M059J (cell line): ENCODE data around the gene VPS50. TPM values are rescaled to one million over a fixed set of nuclear protein-coding genes. Genes with fewer than 3 reads are reported as not detected.

Source experiments
- DNase-seq: peaks from one replicate; pipeline ENCODE4 v3.0.0-alpha.2; 2012; ENCODE audit warnings: low read depth
- total RNA-seq: library from RNA; depleted of rRNA; stranded (reverse); fragments of >200 nt; shearing (Covaris generic); gene quantifications from 2 replicates; pipeline ENCODE4 v1.2.3, GENCODE V29; 2014; rRNA removed

The VPS50 gene, protein sequence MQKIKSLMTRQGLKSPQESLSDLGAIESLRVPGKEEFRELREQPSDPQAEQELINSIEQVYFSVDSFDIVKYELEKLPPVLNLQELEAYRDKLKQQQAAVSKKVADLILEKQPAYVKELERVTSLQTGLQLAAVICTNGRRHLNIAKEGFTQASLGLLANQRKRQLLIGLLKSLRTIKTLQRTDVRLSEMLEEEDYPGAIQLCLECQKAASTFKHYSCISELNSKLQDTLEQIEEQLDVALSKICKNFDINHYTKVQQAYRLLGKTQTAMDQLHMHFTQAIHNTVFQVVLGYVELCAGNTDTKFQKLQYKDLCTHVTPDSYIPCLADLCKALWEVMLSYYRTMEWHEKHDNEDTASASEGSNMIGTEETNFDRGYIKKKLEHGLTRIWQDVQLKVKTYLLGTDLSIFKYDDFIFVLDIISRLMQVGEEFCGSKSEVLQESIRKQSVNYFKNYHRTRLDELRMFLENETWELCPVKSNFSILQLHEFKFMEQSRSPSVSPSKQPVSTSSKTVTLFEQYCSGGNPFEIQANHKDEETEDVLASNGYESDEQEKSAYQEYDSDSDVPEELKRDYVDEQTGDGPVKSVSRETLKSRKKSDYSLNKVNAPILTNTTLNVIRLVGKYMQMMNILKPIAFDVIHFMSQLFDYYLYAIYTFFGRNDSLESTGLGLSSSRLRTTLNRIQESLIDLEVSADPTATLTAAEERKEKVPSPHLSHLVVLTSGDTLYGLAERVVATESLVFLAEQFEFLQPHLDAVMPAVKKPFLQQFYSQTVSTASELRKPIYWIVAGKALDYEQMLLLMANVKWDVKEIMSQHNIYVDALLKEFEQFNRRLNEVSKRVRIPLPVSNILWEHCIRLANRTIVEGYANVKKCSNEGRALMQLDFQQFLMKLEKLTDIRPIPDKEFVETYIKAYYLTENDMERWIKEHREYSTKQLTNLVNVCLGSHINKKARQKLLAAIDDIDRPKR
- 19.0 and 24.5 TPM in 2 replicates for total RNA-seq

DNA sequence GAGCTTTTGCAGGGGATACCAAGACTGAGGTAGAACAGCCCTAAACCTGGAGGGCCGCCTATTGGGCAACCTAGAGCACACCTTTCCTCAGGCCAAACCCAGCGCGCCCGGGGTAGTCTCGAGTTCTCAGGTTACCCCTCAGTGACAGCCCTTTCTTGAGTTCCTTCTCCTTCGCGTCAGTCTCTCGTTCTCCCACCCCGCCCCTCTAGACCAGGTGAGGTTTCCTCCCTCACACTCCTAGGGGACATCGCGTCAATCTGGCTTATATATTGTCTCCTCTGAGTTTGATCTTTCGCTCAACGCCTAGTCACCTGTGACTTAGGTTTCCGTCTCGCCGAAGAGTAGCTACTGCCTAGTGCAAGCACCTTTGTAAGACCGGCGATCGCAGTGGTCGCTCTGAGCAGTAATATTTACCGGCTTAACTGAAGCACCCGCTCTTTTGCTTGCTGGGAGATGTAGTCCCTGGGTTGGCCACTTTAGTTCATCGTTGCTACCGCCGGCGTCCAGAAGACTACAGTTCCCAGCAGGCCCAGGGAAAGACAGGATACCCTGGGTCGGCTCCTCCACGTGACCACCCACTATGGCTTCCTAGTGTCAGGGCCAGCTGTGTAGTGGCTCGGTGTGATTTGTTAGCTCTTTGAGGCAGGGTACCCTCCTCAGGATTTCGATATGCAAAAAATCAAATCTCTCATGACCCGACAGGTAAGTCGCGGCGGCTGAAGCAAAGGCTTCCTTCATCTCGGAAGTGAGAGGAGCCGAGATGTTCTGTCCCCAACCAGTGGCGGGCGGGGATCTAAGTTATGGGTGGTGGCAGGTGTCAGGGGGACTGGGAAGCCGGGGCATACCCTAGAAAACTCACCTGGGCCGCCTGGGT is at the start of gene VPS50:
Gene VPS50, plus strand, starts transcription at position 568 of the 874 bp plus-strand sequence. Its CDS starts 102 bp downstream, at position 670.
- DNase-seq, result peak; percentile 98

DNA sequence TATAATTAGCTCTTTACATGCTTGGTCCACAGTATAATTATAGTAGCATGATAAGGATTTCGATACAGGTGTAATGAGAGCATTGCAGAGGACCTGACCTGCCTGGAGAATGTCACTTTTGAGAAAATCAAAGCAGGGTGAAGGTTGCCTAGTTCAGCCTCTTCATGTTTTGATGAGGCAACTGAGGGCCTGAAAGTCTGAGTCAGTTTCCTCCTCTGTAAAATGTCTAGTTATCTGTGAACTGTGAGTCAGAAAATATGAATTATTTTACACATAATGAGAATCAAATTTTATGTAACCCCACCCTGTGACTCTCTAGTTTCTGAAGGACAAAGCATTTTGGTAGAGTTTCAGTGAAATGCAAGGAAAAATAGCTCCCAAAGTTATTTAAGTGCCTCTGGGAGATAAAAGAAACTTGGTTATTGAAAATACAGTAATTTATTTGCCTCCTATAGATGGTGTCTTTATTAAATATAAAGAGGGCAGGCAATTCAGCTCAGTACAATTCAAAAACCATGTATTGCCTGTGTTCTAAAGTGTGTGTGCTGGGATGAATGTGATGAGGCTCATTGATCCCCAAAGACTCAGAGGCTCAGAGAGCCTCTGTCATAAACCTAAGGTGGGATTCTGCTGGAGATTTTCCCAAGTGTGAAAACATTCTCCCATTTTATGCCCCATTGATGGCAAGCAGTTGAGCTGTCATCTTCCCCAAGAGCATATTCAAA is 46.7 kb upstream of the VPS50 start:
- no peak for DNase-seq

DNA sequence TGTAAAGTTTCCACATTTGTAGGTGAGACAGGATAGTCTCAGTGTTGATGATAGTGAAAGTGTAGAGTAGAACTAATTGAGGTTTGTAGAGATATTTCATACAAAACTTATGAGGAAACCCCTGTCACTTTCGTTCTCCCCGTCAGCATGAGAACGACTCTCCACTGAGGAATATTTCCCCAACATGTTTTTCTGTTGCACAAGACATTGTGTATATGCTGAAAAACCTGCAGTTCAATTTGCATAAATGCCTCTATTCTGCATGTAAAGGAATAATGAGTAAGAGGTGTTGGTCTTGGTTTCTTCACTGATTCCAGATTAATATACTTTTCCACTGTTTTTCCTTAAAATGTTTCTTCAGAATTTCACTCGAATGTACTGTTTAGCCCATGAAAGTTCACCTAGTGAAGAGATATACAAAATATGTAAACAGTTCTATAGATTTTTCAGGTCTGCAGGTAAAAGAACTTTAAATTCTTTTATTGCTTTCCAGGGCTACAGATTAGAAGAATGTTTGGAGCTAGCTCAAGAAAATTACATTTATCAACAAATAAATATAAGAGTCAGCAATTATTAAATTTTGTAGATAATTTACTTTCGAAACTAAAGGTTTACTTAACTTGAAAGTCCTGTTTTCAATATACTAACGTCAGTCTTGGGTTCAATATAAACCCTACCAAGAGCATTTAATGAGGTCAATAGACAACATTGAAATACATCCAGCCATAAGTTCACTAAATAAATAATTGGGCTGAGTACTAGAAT is 43.1 kb upstream of the VPS50 start:
- DNase-seq, result no peak

DNA sequence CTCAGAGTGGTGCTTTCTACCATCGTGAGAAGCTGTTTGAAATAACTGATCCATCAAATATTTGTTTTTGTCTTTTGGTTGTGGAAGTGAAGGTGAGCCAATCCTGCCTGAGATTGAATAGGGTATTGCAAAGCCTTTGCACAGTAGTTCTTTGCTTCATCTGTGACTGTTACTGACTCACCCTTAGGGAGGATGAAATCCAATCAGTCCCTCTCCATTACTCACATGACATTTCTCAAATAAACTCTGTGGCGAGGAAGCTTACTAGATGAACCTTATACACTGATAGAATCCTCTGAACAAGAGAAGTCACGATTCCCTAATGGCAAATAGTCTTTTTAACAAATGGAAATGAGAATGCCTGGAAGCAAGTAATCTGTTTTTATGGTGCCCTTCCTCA is 37.8 kb upstream of the VPS50 start:
- DNase-seq, result peak; percentile 72

DNA sequence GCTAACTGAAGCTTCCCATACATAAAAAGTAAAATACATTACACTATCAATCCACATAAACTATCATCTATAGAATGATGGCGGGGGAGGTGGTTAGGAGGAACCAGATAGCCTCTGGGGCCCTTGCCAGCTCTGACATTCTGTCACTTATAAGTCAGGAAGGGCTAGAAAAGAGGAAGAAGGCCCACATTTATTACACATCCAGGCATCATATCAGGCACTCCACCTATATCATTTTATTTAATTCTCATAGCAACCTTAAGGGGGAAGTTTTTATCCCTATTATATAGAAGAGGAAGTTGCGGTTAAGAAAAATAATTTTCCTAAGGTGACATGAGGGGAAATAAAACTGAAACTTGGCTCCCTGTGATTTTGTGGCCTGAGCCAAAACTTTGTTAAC is 35.8 kb upstream of the VPS50 start:
- no peak for DNase-seq

DNA sequence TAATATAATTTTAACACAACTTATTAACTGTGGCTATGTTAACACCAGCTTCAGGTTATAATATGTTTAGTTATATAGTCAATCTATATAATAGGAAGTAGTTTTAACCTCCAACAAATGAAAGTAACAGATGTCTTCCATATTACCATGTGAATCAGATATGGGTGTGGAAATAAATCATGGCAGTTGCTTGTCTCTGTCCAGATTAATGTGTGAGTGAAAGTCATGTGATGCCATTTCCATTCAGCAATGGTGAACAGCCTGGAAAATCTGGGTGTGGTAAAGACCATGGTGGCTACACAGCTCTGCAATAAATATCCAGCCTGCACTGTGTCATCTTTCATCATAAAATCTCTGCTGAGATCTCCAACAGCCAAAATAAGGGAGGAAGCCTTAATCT is 33.7 kb upstream of the VPS50 start:
- DNase-seq, result no peak

DNA sequence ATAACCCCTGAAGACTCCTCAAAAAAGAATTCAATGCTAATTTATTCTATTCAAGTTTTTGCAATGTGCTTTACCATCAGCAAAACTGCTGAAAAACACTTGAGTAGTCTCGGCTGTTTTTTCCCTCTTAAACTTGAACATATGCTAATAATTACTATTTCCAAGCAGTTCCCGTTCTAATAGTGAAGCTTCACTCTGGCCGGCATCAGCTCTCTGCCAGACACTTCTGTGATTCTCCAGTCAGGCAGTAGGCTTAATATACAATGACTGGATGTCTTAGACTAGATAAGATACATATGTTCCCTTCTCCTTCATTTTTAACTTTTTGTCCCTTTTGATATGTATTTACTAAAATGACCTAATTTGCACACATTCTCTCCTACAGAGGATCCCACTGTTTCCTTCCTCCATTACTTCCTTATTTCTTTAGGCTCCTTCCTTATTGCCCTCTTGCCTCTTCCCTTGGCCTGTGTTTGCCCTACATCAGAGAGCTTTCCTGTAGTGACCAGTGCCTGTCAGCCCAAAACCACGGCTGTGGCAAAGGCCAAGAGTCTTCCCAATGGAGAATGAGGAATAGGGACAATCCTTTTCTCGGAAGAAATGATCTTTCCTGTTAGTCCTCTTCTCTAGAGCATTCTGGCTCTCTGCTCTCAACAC is 29.4 kb upstream of the VPS50 start:
- DNase-seq, result no peak

DNA sequence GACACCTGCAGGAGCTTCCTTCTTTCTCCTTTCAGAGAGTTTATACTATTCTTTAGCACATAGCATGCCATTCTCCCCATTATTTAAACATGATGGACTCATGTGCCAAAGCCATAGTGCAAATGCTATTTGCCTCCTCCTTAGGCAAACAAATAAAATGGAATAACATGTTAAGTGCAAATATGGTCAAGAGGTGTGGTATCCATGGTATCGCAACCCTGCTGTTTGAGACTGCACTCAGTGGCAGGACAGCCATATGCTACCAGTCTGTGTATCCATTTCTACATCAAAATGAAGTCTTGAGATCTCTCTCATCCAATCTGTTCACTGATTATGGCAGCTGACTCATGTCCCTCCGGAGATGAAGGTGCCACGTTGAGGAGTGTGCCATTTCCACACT is 28.7 kb upstream of the VPS50 start:
- no peak for DNase-seq

DNA sequence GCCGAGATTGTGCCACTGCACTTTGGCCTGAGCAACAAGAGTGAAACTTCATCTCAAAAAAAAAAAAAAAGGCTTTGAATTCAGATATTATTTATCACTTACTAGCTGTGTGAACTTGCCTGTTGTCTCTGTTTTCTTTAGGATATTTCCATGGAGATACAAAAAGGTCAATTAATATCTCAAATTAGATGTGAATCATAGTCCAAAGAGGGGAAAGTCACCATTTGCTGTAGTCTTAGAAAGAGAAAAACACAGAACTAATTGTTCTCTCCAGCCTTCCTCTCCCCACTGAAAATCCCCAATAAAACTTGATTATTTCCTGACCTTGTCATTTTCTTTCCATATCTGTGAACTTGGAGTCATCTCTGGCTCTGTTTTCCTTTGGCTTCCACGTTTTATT is 27.1 kb upstream of the VPS50 start:
- DNase-seq, result peak; percentile 10

DNA sequence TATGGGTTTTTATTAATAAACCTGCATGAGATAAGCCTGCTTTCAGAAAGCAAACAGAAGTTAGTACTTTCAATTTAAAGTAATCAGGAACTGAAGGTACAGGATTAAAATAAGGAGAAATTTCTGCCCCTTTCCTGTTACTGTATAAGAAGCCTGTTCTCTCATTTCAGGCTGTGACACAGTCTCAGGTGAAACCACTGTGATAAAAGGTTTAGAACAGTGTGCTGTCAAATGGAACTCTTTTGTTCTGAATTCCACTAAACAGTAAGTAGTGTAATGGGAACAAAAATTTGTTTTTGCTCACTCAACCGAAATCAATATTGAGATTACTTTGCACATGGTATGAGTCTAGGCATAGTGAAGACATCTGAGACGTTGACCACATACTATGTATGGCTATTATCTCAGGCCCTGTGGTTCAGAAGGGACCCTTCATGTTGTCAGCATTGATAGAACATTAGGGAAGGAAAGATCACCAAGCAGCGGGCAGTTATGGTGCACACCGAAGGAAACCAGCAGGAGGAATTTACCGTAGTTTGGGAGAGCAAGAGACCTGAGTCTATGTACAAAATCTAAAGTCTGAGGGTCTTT is 20.8 kb upstream of the VPS50 start:
- no peak for DNase-seq

DNA sequence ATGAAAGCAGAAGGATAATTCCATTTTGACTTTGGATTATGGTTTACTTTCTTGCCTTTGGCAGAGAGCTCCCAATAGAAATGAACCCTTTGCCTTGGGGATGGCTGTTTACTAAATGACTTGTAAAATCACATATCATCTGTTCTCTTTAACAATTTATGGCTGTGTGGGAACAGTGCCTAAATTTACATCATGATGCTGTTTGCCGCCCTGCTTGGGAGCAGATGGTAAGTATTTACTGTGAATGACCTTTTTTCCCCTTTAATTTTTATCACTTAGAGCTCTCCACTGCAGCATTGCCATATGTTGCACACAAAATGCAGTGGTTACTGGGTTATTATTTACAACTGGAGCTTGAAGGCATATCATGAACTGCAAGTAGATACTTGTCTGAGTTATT is 19.3 kb upstream of the VPS50 start:
- no peak for DNase-seq

DNA sequence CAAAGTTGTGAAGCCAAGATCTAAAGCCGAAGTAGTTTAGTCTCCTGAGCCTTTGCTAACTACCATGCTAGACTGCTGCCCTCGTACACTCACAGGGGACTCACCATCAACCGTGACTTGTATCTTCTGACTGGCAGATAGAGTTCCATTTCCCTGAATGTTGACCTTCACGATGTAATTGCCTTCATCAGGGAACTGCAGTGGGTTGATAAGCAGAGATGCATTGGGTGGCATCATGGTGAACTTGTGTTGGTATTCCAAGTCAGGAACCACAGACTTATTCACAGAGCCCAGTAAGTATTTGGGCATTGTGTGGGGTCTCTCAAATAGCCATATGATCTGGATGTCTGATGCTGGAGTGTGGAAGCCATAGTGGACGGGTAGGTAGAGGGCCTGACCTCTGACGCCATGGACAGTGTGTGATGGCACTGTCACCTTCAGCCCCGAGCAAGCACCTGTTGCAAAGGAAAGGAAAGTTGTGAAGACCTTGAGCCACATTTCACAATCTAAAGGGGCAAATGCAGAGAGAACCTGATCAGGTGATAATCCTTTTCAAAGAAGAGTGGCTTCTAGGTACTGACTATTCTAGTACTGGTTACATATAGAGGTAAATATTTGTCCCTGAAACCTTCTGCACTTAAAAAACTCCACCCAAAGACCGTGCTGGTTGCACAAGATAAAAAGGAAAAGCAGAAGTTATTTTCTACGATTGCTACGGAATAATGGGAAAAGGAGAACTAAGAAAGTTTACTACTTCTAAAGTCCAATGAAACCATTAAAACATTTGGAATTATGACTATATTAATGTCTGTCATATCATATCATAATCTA is 13.0 kb upstream of the VPS50 start:
- no peak for DNase-seq

DNA sequence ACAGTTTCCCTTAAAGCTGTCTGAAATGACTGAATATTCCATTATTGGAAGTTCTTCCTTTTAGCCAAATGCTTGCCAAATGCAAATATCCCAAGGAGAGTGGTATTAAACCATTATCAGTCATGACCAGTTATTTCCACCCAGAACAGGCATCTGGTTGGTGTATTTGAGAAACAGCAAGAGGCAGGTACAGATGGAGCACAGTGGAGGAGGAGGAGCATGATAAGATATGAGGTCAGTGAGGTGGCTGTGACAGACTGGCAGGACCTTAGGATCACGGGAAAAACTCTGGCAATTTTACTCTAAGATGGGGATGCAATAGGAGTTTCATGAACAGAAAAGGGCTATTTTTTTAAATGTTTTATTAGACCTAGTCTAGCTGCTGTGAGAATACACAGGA is 12.3 kb upstream of the VPS50 start:
- no peak for DNase-seq

DNA sequence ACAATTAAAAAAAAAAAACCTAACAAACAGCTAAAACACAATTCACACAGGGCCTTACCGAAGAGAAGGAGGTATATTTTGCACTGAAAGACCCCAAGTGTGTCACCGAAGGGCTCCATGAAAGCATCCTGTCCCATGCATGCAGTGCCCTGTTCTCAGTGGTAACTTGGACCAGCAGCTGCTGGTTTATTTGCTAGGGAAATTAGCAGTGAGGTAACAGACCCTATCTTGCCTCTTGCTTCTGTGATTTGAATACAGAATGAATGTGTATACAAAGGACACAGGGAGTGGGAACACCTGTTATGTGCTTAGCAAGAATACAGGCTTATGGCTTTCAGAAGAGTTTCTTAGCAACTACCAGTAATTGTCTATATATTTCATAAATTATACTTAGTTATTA is 5.9 kb upstream of the VPS50 start, which contains the start of gene HEPACAM2:
Gene HEPACAM2, minus strand, starts transcription at position 160 of the 400 bp plus-strand sequence.
- DNase-seq, result no peak

DNA sequence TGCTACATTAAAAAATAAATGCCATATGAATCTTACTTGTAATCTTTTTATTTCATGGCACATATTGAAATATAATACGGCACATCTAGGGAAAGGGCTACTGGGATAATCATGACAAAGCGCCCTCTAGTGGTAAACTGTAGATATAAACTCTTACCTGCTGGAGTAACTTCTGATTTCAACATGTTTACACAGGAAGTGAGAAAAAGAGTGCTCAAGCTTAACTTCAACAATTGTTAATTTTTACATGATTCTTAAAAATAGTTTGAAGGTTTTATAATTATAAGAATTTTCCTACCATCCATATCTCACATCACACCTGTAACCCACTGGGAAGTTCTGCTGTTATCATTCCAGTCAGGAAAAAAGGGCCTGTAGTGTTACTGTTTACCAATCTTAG is 3.9 kb upstream of the VPS50 start:
- peak; percentile 74 for DNase-seq

DNA sequence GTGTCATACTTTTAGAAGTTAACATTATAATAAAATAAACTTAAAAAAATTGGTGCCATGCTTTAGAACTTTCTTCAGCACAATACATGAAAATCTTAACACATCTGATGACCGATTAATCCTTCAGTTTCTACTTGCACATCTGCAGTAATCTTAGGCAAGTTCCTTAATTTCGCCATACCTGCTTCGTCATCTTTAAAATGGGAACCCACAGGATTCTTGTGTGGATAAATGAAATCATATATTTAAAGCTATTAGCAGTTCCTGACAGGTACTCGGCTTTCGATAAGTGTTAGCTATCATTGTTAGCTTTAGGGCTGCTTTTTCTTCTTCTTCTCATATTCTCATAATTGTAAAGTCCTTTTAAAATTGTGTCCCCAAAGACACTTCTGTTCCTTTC is 907 bp upstream of the VPS50 start:
- no peak for DNase-seq

DNA sequence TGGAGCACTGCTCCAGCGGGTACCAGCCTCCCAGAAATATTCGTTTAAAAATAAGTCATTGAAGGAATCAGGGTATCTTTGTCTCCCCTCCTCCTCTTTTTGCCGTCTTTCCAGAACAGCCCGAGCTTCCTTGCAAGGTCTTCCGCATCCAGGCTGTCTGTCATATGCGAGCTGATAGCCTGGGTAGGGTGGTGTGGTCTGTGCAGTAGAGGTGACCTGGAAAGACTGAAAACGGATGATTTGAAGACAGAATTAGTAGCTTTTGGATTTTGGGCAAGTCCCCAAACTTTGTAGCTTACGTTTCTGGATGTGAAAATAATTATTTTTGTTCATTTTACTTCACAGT is 480 bp downstream of the VPS50 start:
- peak; percentile 12 for DNase-seq

DNA sequence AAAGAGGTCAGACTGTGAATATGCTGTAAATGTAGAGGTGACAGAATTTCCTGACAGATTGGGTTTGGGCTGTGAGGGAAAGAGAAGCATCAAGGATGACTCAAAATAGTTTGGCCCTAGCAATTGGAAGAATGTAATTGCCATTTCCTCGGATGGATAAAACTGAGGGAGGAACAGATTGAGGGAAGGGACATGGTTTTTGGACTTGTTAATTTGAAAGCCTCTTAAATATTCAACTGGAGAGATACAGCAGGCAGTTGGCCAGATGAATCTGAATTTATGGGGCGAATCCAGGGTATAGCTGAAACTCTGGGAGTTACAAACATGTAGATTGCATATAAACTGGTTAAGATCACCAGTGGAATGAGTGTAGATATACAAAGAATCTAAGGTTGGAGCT is 3.4 kb downstream of the VPS50 start:
- DNase-seq, result no peak
